Activated CD8-positive, alpha-beta memory T cell treated with anti-CD3 and anti-CD28 coated beads for 48 hours (primary cell): ENCODE measurements around the gene AFF1.

Experiments used
- DNase-seq, 3 experiments: peaks; one replicate each; pipeline ENCODE4 v3.0.0-alpha.2; 2020; ENCODE audit warnings: low read depth in 2 of 3, low spot score in 2 of 3

Gene AFF1

GRCh38 chr4:87105101-87105845, 170.5 kb downstream of the AFF1 start:
- DNase-seq = no peak

- no peak for DNase-seq
Observed at GRCh38 chr4:87108142-87108546, 173.3 kb downstream of the AFF1 start.

GRCh38 chr4:87109121-87109520, 174.3 kb downstream of the AFF1 start:
- DNase-seq = no peak

- DNase-seq = no peak
Observed at GRCh38 chr4:87109945-87110344, 175.1 kb downstream of the AFF1 start.

GRCh38 chr4:87112063-87112462, 177.3 kb downstream of the AFF1 start:
- no peak for DNase-seq

- no peak for DNase-seq
Observed at GRCh38 chr4:87114245-87115062, 179.6 kb downstream of the AFF1 start.

GRCh38 chr4:87116231-87116630, 181.4 kb downstream of the AFF1 start:
- no peak for DNase-seq

GRCh38 chr4:87117051-87117731, 182.4 kb downstream of the AFF1 start:
- no peak for DNase-seq

GRCh38 chr4:87117732-87118075, 182.9 kb downstream of the AFF1 start:
- DNase-seq = no peak

GRCh38 chr4:87118421-87118820, 183.6 kb downstream of the AFF1 start:
- no peak for DNase-seq

- DNase-seq = no peak
Observed at GRCh38 chr4:87118826-87119225, 184.0 kb downstream of the AFF1 start.

GRCh38 chr4:87120010-87120409, 185.2 kb downstream of the AFF1 start:
- no peak for DNase-seq

- DNase-seq = no peak
Observed at GRCh38 chr4:87120411-87121162, 185.8 kb downstream of the AFF1 start.

GRCh38 chr4:87121341-87122065, 186.7 kb downstream of the AFF1 start:
- DNase-seq = no peak

- DNase-seq = no peak
Observed at GRCh38 chr4:87122252-87122651, 187.4 kb downstream of the AFF1 start.

GRCh38 chr4:87126056-87126455, 191.2 kb downstream of the AFF1 start:
- no peak for DNase-seq

GRCh38 chr4:87128006-87128705, 193.3 kb downstream of the AFF1 start:
- DNase-seq = no peak

- DNase-seq = no peak
Observed at GRCh38 chr4:87129681-87130080, 194.9 kb downstream of the AFF1 start.

GRCh38 chr4:87130985-87131703, 196.3 kb downstream of the AFF1 start:
- DNase-seq = no peak
